Measurements from ENCODE around the gene BAMBI.

Gene BAMBI

DNA sequence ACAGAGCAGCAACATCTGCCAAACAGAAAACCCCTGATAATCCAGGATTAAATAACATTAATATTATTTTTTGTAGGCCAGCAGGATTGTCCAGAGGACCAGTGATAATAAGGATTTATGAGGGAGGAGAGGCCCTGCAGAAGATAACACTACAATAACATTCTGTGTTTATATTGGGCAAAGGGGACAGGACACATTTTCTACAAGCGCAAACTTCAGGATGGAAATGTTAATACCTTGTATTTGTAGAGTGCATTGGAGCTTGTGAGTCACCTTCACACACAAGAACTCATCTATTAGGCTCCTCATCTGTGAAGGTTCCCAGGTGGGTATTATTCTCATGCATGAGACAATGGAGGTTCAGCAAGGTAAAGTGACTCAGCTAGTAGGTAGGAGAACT, 51.0 kb downstream of the BAMBI start:
- TF ChIP-seq ZNF274 (IDR thresholded peaks at IDR 0.05; ENCODE audit: low read depth, low read length): no peak
- no peak overlapping the region for H3K4me3 ChIP-seq (ENCODE audit: low read length)

DNA sequence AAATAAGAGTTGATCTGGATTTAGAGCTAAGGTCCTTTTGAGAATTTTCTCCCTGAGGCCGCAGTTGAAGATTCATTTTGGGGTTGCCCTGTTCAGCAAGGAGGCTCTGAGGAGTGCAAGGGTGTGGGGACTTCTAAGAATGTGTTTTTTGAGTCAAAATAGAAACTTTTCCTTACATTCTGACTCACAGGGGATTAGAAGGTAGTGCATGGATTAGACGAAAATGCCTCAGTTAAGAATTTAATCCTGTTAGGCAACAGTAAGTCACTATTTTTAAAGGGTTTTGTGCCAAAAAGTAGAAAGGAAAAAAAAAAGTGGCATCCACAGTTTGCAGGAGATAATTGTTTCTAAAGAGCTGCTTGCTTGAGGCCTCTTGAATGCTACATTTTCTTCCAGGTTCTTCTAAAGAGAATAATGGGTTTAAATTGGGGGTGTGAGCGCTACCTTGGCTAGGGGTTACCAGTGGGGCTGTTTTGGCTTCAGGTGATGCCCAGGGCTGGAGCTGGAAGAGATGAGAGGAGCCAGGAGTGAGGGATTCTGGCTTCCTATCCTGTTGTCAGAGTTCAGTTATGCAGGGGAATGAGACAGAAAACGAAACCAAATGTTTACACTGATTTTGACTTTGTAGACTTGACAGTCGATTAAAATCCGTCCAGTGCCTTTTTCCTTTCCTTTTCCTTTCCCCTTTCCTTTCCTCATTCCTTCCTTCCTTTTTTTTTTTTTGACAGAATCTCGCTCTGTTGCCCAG, 52.9 kb downstream of the BAMBI start:
- no peak overlapping the region for H3K4me3 ChIP-seq (ENCODE audit: low read length)
- TF ChIP-seq ZNF274 (IDR thresholded peaks at IDR 0.05; ENCODE audit: low read depth, low read length): no peak

DNA sequence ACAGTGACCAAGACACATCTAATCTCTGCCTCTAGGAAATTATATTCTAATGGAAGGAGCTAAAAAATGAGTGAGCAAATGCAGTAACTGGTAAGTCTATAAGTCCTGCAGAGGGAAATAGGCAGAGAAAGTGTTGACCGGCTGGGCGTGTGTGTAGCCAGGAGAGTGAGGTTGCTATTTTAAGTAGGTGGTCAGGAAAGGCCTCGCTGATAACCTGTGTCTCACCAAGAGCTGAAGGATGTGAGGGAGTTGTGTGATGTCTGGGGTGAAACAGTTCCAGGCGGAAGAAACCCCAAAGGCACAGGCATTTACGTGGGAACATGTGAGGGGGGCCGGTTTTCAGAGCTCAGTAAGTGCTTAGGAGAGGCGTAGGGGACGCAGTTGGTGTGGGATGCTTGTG, 54.8 kb downstream of the BAMBI start:
- no peak for TF ChIP-seq ZNF274 (IDR thresholded peaks at IDR 0.05; ENCODE audit: low read depth, low read length)

More for the DNA sequence above, 54.8 kb downstream of the BAMBI start:
- H3K4me3 ChIP-seq (ENCODE audit: low read length): no peak overlapping the region
